Heart left ventricle (tissue), 16 donors: Measurements from ENCODE around the gene FAM163B. TPM values are rescaled to one million over a fixed set of nuclear protein-coding genes. Genes with fewer than 3 reads are reported as not detected.

ENCODE experiments used
- ATAC-seq, 4 donors: fragments of 200-7000 bp; cut with Tn5 transposase; one replicate each; pipeline ENCODE4 v1.9.1; 2020 to 2022; ENCODE audit warnings: moderate library complexity in 4 of 4, mild to moderate bottlenecking in 3 of 4, moderate number of reproducible peaks in 1 of 4
- DNase-seq, 5 donors: peaks; one replicate each; pipeline ENCODE4 v3.0.0-alpha.2; 2020
- H3K27ac ChIP-seq, 12 donors: fragments of 200-600 bp; sonication (generic) in 4 of 12; one replicate each; pipeline versions ENCODE4 v1.5.0 to v1.8.0; 2016 to 2022; ENCODE audit warnings: mild to moderate bottlenecking in 2 of 12
- H3K27me3 ChIP-seq, 9 donors: fragments of 200-600 bp; sonication (generic) in 2 of 9; one replicate each; pipeline versions ENCODE4 v1.5.1 to v1.8.0; 2016 to 2022; ENCODE audit warnings: mild to moderate bottlenecking in 3 of 9
- H3K36me3 ChIP-seq, 9 donors: fragments of 200-600 bp; sonication (generic) in 2 of 9; one replicate each; pipeline versions ENCODE4 v1.5.0 to v1.8.0; 2018 to 2022; ENCODE audit warnings: mild to moderate bottlenecking in 2 of 9
- H3K4me1 ChIP-seq, 12 donors: fragments of 200-600 bp; sonication (generic) in 4 of 12; one replicate each; pipeline versions ENCODE4 v1.5.0 to v1.8.0; 2016 to 2022; ENCODE audit warnings: mild to moderate bottlenecking in 3 of 12
- H3K4me3 ChIP-seq, 12 donors: fragments of 200-600 bp; sonication (generic) in 4 of 12; one replicate each; pipeline versions ENCODE4 v1.5.0 to v1.8.0; 2017 to 2022; ENCODE audit warnings: mild to moderate bottlenecking in 9 of 12, moderate library complexity in 4 of 12
- H3K9me3 ChIP-seq, 12 donors: fragments of 200-600 bp; sonication (generic) in 4 of 12; one replicate each; pipeline versions ENCODE4 v1.5.0 to v1.8.0; 2016 to 2022; ENCODE audit warnings: mild to moderate bottlenecking in 1 of 12
- POLR2A ChIP-seq, 2 donors: fragments of 450-650 bp; IDR thresholded peaks; one replicate each; pipeline ENCODE4 v1.6.1; 2017; ENCODE audit warnings: antibody characterized with exemption in 2 of 2, mild to moderate bottlenecking in 2 of 2, moderate library complexity in 2 of 2
- WGBS, 4 donors: extraction: QIAGEN DNeasy Blood & Tissue Kit in 2 of 4; methylation state at CpG; one replicate each; pipeline versions ENCODE4 v1.1.5 to v1.1.7; 2013 to 2018; 5-methylcytosine and 5-hydroxymethylcytosine counted together
- intact Hi-C, 10 donors: fragments of 100-400 bp; cut with DNase I; formaldehyde crosslinking; loops; one replicate each; pipeline versions ENCODE4 v1.11.1 to v1.14.2; 2022
- polyA plus RNA-seq, 2 donors: library from polyadenylated mRNA; stranded (reverse); fragments of 200-250 nt; gene quantifications; one replicate each; pipeline ENCODE4 v1.2.3, GENCODE V29; 2013
- total RNA-seq, 9 donors: library from RNA; depleted of rRNA in 2 of 9; stranded (reverse); fragments of >200 nt in 2 of 9; fragmentation: NEBNext Ultra II Directional in 3 of 9; extraction: Animal tissue kit (Norgen Biotek cat#: 25700) in 3 of 9; gene quantifications; one replicate each; pipeline versions ENCODE4 v1.1.0 to v1.2.4, GENCODE V29; 2016 to 2023
- TF ChIP-seq, protein P1 (sequence below), 12 donors: fragments of 200-600 bp; sonication (generic) in 4 of 12; IDR thresholded peaks; one replicate each; pipeline versions ENCODE4 v1.5.0 to v1.8.0; 2018 to 2022; ENCODE audit warnings: antibody characterized with exemption in 12 of 12, mild to moderate bottlenecking in 5 of 12
- donor health status: ischemic (EF 13 %, LVEDD 7.1; RV severe dilation, severe dysfunction).
- donor health status: healthy with polysubstance abuse.
- donor health status: DM: no; HTN: yes; CAD: no.
- donor health status: DM: no; HTN: no; CAD: no.
- donor health status: ischemic (EF 25% LVEDD 6.9; RV normal size, moderate dysfunction).
- donor health status: ischemic (EF 25% LVEDD 5.7; RV mildly dilated, moderate dysfunction).
- donor health status: healthy.
- donor health status: DM: yes; HTN: yes; CAD: no.
- donor health status: ischemic (EF 35%, LVEDD 5.7; RV mildly dilated, moderate dysfunction).
- donor health status: nonischemic (EF 11% LVEDD 7.7; RV severe dilation, severe dysfunction).
- donor health status: DM: yes; HTN: yes; CAD: no.
- donor health status: PGD.
- donor health status: ischemic (EF 29% LVEDD 5.4; RV normal size, mild dysfunction).
- donor health status: nonischemic (EF 23%, LVEDD 6.1; RV moderate dilation, normal function).

The FAM163B gene
- total and polyA plus RNA-seq, 11 donors: 0.08 TPM; not detected in 10

DNA sequence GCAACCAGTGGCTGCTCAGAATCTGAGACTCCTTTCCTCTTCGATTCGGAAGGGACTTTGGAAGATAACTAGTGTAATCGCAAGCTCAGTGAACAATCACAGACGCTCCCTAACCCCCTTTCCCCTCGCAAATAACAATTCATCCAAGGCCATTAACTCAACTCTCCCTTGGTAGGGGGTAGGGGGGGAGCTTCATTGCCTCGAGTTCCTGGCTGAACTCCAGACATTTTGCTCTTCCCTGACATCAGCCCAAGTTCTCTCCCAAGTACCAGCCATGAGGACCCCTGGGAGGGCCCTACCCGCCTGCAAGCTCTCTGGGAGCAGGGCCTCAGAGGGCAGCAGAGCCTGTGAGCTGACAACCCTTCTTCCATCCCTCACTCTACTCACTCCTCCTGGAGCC, 8.4 kb downstream of the FAM163B start:
- intact Hi-C loops: loop anchor here in 1 of 10 donors (10.0 kb wide), 1 partner anchor 114 kb away; no protein-coding TSS in a partner anchor
- ATAC-seq: no peak
- 60 to 65% (median 60%) methylated on average over 7 of the region's 7 CpGs for WGBS, 4 donors
- no peak for DNase-seq
- no peak for TF ChIP-seq POLR2A (IDR thresholded peaks at IDR 0.05)
- TF ChIP-seq, protein P1, sequence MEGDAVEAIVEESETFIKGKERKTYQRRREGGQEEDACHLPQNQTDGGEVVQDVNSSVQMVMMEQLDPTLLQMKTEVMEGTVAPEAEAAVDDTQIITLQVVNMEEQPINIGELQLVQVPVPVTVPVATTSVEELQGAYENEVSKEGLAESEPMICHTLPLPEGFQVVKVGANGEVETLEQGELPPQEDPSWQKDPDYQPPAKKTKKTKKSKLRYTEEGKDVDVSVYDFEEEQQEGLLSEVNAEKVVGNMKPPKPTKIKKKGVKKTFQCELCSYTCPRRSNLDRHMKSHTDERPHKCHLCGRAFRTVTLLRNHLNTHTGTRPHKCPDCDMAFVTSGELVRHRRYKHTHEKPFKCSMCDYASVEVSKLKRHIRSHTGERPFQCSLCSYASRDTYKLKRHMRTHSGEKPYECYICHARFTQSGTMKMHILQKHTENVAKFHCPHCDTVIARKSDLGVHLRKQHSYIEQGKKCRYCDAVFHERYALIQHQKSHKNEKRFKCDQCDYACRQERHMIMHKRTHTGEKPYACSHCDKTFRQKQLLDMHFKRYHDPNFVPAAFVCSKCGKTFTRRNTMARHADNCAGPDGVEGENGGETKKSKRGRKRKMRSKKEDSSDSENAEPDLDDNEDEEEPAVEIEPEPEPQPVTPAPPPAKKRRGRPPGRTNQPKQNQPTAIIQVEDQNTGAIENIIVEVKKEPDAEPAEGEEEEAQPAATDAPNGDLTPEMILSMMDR (IDR thresholded peaks at IDR 0.05): no peak
- Histone ChIP-seq H3K36me3 (no peaks in the 10 kb centered on the region), H3K27me3 (peaks cover 0 to 46% (median 13%) of the 10 kb centered on the region in 9 donors), H3K9me3 (peaks cover 0 to 25% (median 19%) of the 10 kb centered on the region in 12 donors), H3K4me3 (no peak overlapping the region), H3K27ac (no peak overlapping the region), H3K4me1 (no peaks in the 10 kb centered on the region)

DNA sequence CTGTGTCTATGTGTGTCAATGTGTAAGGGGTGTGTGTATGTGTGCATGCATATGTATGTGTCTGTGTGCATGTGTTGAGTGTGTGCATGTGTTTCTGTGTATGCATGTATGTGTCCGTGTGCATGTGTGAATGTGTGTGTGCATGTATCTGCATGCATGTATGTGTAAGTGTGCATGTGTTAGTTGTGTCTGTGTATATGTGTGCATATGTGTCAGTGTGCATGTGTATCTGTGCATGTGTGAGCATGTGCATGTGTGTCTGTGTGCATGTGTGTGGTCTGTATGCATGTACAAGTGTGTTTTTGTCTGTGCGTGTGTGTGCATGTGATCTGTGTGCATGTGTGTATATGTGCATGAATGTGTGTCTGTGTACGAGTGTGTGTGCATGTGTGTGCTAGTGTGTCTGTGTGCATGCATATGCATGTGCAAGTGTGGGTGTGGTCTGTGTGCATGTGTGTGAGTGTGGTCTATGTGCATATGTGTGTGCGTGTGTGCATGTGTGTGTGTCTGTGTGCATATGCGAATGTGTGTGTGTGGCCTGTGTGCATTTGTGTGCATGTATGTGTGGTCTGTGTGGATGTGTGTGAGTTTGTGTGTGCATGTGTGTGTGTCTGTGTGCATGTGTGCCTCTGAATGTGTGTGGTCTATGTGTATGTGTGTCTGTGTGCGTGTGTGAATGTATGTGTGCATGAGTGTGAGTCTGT, 9.6 kb downstream of the FAM163B start:
- no peak overlapping the region for H3K27ac ChIP-seq
- no peaks in the 10 kb centered on the region for H3K36me3 ChIP-seq
- TF ChIP-seq, protein P1 (IDR thresholded peaks at IDR 0.05): no peak
- TF ChIP-seq POLR2A (IDR thresholded peaks at IDR 0.05): no peak
- peaks cover 0 to 25% (median 19%) of the 10 kb centered on the region in 12 donors for H3K9me3 ChIP-seq
- ATAC-seq (no peak), DNase-seq (no peak)
- H3K4me1 ChIP-seq: no peaks in the 10 kb centered on the region
- 90 to 97% (median 95%) methylated on average over 6 of the region's 6 CpGs for WGBS, 4 donors
- no peak overlapping the region for H3K4me3 ChIP-seq
- intact Hi-C loops: loop anchor here in 1 of 10 donors (10.0 kb wide), 1 partner anchor 115 kb away; no protein-coding TSS in a partner anchor
- H3K27me3 ChIP-seq: peaks cover 0 to 35% (median 9%) of the 10 kb centered on the region in 9 donors

DNA sequence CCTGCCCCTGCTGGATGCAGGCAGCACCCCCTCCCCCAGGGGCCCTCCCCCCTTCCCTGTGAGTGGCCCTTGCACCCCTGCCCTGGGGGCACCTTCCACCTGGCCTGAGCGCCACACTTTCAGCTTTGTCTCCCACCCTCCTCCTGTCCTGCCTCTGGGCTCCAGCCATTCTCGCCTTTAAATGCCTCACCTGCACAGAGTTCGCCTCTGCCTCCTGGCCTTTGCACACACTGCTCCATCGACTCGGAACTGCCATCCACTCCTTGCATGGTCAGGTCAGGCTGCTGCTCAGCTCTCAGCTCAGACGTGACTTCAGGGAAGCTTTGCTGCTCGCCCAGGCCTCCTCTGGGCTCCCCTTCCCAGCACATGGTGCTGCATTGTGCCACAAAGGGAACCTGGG, 10.2 kb downstream of the FAM163B start:
- H3K9me3 ChIP-seq: peaks cover 0 to 25% (median 19%) of the 10 kb centered on the region in 12 donors
- intact Hi-C loops: no loop called here
- H3K27ac ChIP-seq: no peak overlapping the region
- H3K27me3 ChIP-seq: peaks cover 0 to 30% (median 8%) of the 10 kb centered on the region in 9 donors
- no peaks in the 10 kb centered on the region for H3K4me1 ChIP-seq
- ATAC-seq (no peak), DNase-seq (no peak)
- 77 to 87% (median 81%) methylated on average over 7 of the region's 7 CpGs for WGBS, 4 donors
- H3K4me3 ChIP-seq: no peak overlapping the region
- TF ChIP-seq, protein P1 (IDR thresholded peaks at IDR 0.05): no peak
- TF ChIP-seq POLR2A (IDR thresholded peaks at IDR 0.05): no peak
- H3K36me3 ChIP-seq: no peaks in the 10 kb centered on the region

DNA sequence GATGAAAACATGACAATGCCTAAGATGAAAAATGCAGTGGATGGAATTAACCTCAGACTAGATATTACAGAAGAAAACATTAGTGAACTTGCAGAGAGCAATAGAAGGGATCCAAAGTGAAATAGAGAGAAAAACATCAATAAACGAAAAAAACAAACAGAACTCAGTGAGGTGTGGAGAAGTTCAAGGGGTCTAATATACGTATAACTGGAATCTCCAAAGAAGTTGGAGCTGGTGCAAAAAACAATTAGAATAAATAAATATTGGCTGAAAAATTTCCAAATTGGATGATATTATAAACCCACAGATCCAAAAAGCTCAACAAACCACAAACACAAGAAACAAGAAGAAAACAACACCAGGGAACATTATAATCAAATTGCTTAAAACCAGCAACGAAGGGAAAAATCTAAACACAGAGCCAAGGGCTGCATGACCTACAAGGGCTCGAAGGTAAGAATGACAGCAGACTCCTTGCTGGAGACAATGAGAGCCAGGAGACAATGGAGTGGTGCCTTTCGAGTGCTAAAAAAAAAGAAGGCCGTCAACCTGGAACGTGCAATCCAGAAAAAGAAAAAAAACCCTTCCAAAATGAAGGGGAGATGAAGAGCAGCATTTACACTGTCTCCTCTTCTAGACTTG, 11.8 kb downstream of the FAM163B start:
- Histone ChIP-seq H3K4me1 (no peaks in the 10 kb centered on the region), H3K36me3 (no peaks in the 10 kb centered on the region), H3K27ac (no peak overlapping the region), H3K4me3 (no peak overlapping the region), H3K9me3 (peaks cover 0 to 25% (median 19%) of the 10 kb centered on the region in 12 donors), H3K27me3 (peaks cover 0 to 17% (median 0%) of the 10 kb centered on the region in 9 donors)
- WGBS, 4 donors: 76 to 82% (median 78%) methylated on average over 7 of the region's 7 CpGs
- TF ChIP-seq, protein P1 (IDR thresholded peaks at IDR 0.05): no peak
- TF ChIP-seq POLR2A (IDR thresholded peaks at IDR 0.05): no peak
- DNase-seq: no peak
- intact Hi-C loops: no loop called here
- ATAC-seq: no peak
